ENCODE data around the gene DHRS3. TPM values are rescaled to one million over a fixed set of nuclear protein-coding genes. Genes with fewer than 3 reads are reported as not detected.
"Not testable (repeated sequence)": the region's sequence is repeated elsewhere in the genome, so short reads cannot be mapped to it uniquely, and the experiment has no call there.

Gene DHRS3
- total and polyA plus RNA-seq, 8 donors = 15.1 to 103 (median 58.2) TPM

- H3K27ac ChIP-seq = peak overlapping the region; percentile 70 to 88 (median 81)
- H3K27me3 ChIP-seq = no peaks in the 10 kb centered on the region
- 36 to 69% (median 49%) methylated on average over 15 to 16 of the region's 16 CpGs for WGBS, 5 donors
- TF ChIP-seq CTCF (IDR thresholded peaks at IDR 0.05) = no peak
- no peak for TF ChIP-seq EP300 (IDR thresholded peaks at IDR 0.05)
- no peak for TF ChIP-seq POLR2A (IDR thresholded peaks at IDR 0.05)
- TF ChIP-seq POLR2AphosphoS5 (IDR thresholded peaks at IDR 0.05) = peak in 2 of 3 donors; percentile 35 to 60
- peaks cover 29 to 59% (median 44%) of the 10 kb centered on the region in 4 donors for H3K4me1 ChIP-seq
- intact Hi-C loops (cut with DNase I; ENCODE audit: low total_unique reads) = no loop called here
- peak overlapping the region in 1 of 4 donors; percentile 14 for H3K4me3 ChIP-seq
- peak in 1 of 2 donors; percentile 86 for DNase-seq
- H3K9me3 ChIP-seq = no peaks in the 10 kb centered on the region
- H3K36me3 ChIP-seq = no peaks in the 10 kb centered on the region
These were observed 90.4 kb downstream of the DHRS3 start for GRCh38 chr1:12527564-12527963.

GRCh38 chr1:12525311-12526181, 92.5 kb downstream of the DHRS3 start:
- H3K4me1 ChIP-seq = peaks cover 29 to 50% (median 40%) of the 10 kb centered on the region in 4 donors

GRCh38 chr1:12524266-12524665, 93.7 kb downstream of the DHRS3 start:
- WGBS, 5 donors = 91 to 99% (median 93%) methylated on average over 2 of the region's 2 CpGs
- no peak for TF ChIP-seq CTCF (IDR thresholded peaks at IDR 0.05)
- TF ChIP-seq POLR2A (IDR thresholded peaks at IDR 0.05) = no peak
- Histone ChIP-seq H3K36me3 (no peaks in the 10 kb centered on the region), H3K27me3 (no peaks in the 10 kb centered on the region), H3K27ac (no peak overlapping the region), H3K4me1 (peaks cover 24 to 43% (median 35%) of the 10 kb centered on the region in 4 donors), H3K9me3 (no peaks in the 10 kb centered on the region), H3K4me3 (no peak overlapping the region)
- intact Hi-C loops (cut with DNase I; ENCODE audit: low total_unique reads) = no loop called here
- DNase-seq = no peak

More at GRCh38 chr1:12525311-12526181, 92.5 kb downstream of the DHRS3 start:
- WGBS, 5 donors = 81 to 89% (median 85%) methylated on average over 13 of the region's 13 CpGs
- Histone ChIP-seq H3K4me3 (no peak overlapping the region), H3K36me3 (no peaks in the 10 kb centered on the region), H3K9me3 (no peaks in the 10 kb centered on the region), H3K27ac (peak overlapping the region in 2 of 5 donors; percentile 44 to 48), H3K27me3 (no peaks in the 10 kb centered on the region)
- no peak for TF ChIP-seq POLR2A (IDR thresholded peaks at IDR 0.05)
- peak in 2 of 3 donors; percentile 19 to 46 for TF ChIP-seq POLR2AphosphoS5 (IDR thresholded peaks at IDR 0.05)
- no peak for TF ChIP-seq EP300 (IDR thresholded peaks at IDR 0.05)
- no peak for TF ChIP-seq CTCF (IDR thresholded peaks at IDR 0.05)
- intact Hi-C loops (cut with DNase I; ENCODE audit: low total_unique reads) = no loop called here
- peak in 1 of 2 donors; percentile 69 for DNase-seq

- H3K4me1 ChIP-seq = peaks cover 13 to 45% (median 28%) of the 10 kb centered on the region in 4 donors
- H3K4me3 ChIP-seq; DNase-seq; H3K9me3 ChIP-seq; H3K27me3 ChIP-seq; H3K36me3 ChIP-seq; intact Hi-C loops (cut with DNase I; ENCODE audit: low total_unique reads); H3K27ac ChIP-seq: not testable (repeated sequence)
- 94 to 98% (median 95%) methylated on average over 9 of the region's 9 CpGs for WGBS, 5 donors
These were observed 95.2 kb downstream of the DHRS3 start for GRCh38 chr1:12522780-12523179.

GRCh38 chr1:12521096-12521495, 96.9 kb downstream of the DHRS3 start:
- Histone ChIP-seq H3K9me3 (no peaks in the 10 kb centered on the region), H3K27me3 (no peaks in the 10 kb centered on the region), H3K36me3 (no peaks in the 10 kb centered on the region), H3K4me1 (peaks cover 3 to 32% (median 19%) of the 10 kb centered on the region in 4 donors), H3K27ac (no peak overlapping the region), H3K4me3 (no peak overlapping the region)
- intact Hi-C loops (cut with DNase I; ENCODE audit: low total_unique reads) = no loop called here
- 83 to 92% (median 86%) methylated on average over 5 of the region's 5 CpGs for WGBS, 5 donors
- TF ChIP-seq POLR2AphosphoS5 (IDR thresholded peaks at IDR 0.05) (no peak), POLR2A (IDR thresholded peaks at IDR 0.05) (no peak), EP300 (IDR thresholded peaks at IDR 0.05) (no peak), CTCF (IDR thresholded peaks at IDR 0.05) (no peak)
- DNase-seq = peak in 1 of 2 donors; percentile 3
